PC-3 (cell line): ENCODE data around the gene LRRC63. TPM values are rescaled to one million over a fixed set of nuclear protein-coding genes. Genes with fewer than 3 reads are reported as not detected.
A peak's percentile ranks its signal among the peaks of the same experiment; 100 is the strongest.

Experiments
- ATAC-seq: fragments of 200-7000 bp; cut with Tn5 transposase; 2 replicates; pipeline ENCODE4 v1.9.1; 2020; ENCODE audit warnings: mild to moderate bottlenecking, moderate library complexity
- BruUV-seq: library from RNA; stranded (reverse); fragments of 400-500 nt; replicated peaks from 2 replicates; lab custom pipeline; 2021; lab: Mats Ljungman, UMichigan
- CTCF ChIA-PET: fragments of 300-600 bp; sonication (Branson Sonifier 250); formaldehyde crosslinking; loops from one replicate; lab custom pipeline; 2022; ENCODE audit warnings: antibody characterized with exemption; lab: Charles Lee
- POLR2A ChIA-PET: fragments of 300-600 bp; sonication (Branson Sonifier 250); formaldehyde crosslinking; loops from one replicate; lab custom pipeline; 2022; ENCODE audit warnings: antibody characterized with exemption; ENCODE audit not compliant: unreplicated experiment; lab: Charles Lee
- DNase-seq: peaks from one replicate; pipeline ENCODE4 v3.0.0-alpha.2; 2015
- H2AFZ ChIP-seq: fragments of 300-600 bp; sonication (generic); 2 replicates; pipeline ENCODE4 v1.6.0; 2016; ENCODE audit warnings: antibody characterized with exemption, low read length
- H3F3A ChIP-seq: fragments of 300-600 bp; sonication (generic); one replicate; pipeline ENCODE4 v1.6.0; 2017; ENCODE audit warnings: antibody characterized with exemption, low read length, control low read depth, mild to moderate bottlenecking; ENCODE audit not compliant: unreplicated experiment
- H3K27ac ChIP-seq: fragments of 300-600 bp; sonication (generic); 2 replicates; pipeline ENCODE4 v1.5.1; 2016; ENCODE audit warnings: mild to moderate bottlenecking, low read length
- H3K27me3 ChIP-seq: fragments of 300-600 bp; sonication (generic); 2 replicates; pipeline ENCODE4 v1.6.1; 2016; ENCODE audit warnings: low read length, mixed read lengths
- H3K36me3 ChIP-seq: fragments of 300-600 bp; sonication (generic); 2 replicates; pipeline ENCODE4 v1.6.1; 2016; ENCODE audit warnings: low read depth, mixed run types, low read length, mixed read lengths
- H3K4me1 ChIP-seq: fragments of 300-600 bp; sonication (generic); 2 replicates; pipeline ENCODE4 v1.5.1; 2016; ENCODE audit warnings: low read length; ENCODE audit not compliant: insufficient read depth
- H3K4me2 ChIP-seq: fragments of 300-600 bp; sonication (generic); 2 replicates; pipeline ENCODE4 v1.6.0; 2016; ENCODE audit warnings: low read length
- H3K4me3 ChIP-seq: fragments of 300-600 bp; sonication (generic); 2 replicates; pipeline ENCODE4 v1.5.1; 2016; ENCODE audit warnings: mild to moderate bottlenecking, low read length, mixed read lengths
- H3K79me2 ChIP-seq: fragments of 300-600 bp; sonication (generic); 2 replicates; pipeline ENCODE4 v1.6.1; 2017; ENCODE audit warnings: low read length, mixed read lengths
- H3K9ac ChIP-seq: fragments of 300-600 bp; sonication (generic); 2 replicates; pipeline ENCODE4 v1.6.0; 2016; ENCODE audit warnings: mild to moderate bottlenecking, low read length
- H3K9me2 ChIP-seq: fragments of 300-600 bp; sonication (generic); replicated peaks from 2 replicates; pipeline ENCODE4 v1.6.1; 2016; ENCODE audit warnings: mixed run types, low read length, mixed read lengths
- H3K9me3 ChIP-seq: fragments of 300-600 bp; sonication (generic); 2 replicates; pipeline ENCODE4 v1.6.1; 2016; ENCODE audit warnings: low read length, mixed read lengths
- H4K20me1 ChIP-seq: fragments of 300-600 bp; sonication (generic); 2 replicates; pipeline ENCODE4 v1.6.1; 2016; ENCODE audit warnings: low read length, mixed read lengths
- EZH2 ChIP-seq: fragments of 300-600 bp; sonication (generic); IDR thresholded peaks from one replicate; pipeline ENCODE4 v1.6.1; 2017; ENCODE audit warnings: antibody characterized with exemption, mild to moderate bottlenecking, low read length; ENCODE audit not compliant: unreplicated experiment
- EZH2phosphoT487 ChIP-seq: fragments of 300-600 bp; sonication (generic); IDR thresholded peaks from 2 replicates; pipeline ENCODE4 v1.6.1; 2018; ENCODE audit warnings: mild to moderate bottlenecking, antibody characterized with exemption, low read length, borderline replicate concordance
- intact Hi-C: fragments of 100-400 bp; cut with micrococcal nuclease; formaldehyde crosslinking; loops from 2 replicates; pipeline ENCODE4 v1.9.0; 2023
- total RNA-seq: library from RNA; depleted of rRNA; stranded (reverse); fragments of >200 nt; gene quantifications from 2 replicates; pipeline ENCODE4 v1.2.3, GENCODE V29; 2014
- TF ChIP-seq, protein P1 (sequence below): fragments of 300-600 bp; sonication (generic); conservative IDR thresholded peaks from 2 replicates; pipeline ENCODE4 v1.5.1; 2017; ENCODE audit warnings: antibody characterized with exemption, low read depth, mild to moderate bottlenecking, low read length

Gene LRRC63
- total RNA-seq, 1 experiment from 2014 or later, result 0.26 TPM

DNA sequence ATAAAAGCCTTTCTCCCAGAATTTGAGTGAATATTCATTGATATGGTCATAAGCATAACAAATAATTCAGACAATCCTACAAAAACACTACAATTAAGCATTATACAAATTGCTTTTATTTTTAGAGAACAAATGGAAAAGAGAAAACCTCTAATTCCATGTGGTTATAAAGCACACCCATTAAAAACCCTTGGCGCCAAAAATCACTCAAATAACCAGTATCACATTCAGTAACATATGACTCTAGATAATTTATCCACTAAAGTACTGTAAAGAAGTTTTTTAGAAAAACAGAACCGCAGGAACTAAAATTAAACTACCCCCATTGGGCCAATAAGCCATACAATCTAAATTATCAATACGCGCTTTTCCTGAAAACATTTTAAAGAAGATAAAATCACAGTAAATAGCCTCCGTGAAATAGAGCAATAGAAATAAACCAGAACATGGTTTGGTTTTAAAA lies 30.3 kb upstream of the LRRC63 start:
- Histone ChIP-seq H3F3A (no peaks in the 10 kb centered on the region), H3K4me2 (peak overlapping the region; percentile 94), H3K4me1 (0 out of 2 replicates have a peak, but pooled peaks cover 5% of the 10 kb centered on the region), H3K9me3 (no peaks in the 10 kb centered on the region), H2AFZ (peak overlapping the region; percentile 72), H3K4me3 (peak overlapping the region; percentile 91), H3K79me2 (peaks cover 54% of the 10 kb centered on the region), H3K27ac (peak overlapping the region; percentile 81), H3K36me3 (no peaks in the 10 kb centered on the region; the same call in 1 of the 2 replicates), H3K9me2 (no peaks in the 10 kb centered on the region), H3K9ac (peak overlapping the region; percentile 86), H3K27me3 (no peaks in the 10 kb centered on the region), H4K20me1 (peaks cover 3% of the 10 kb centered on the region; the same call in 1 of the 2 replicates)
- DNase-seq, result no peak
- ChIA-PET POLR2A (interaction anchor here (0.9 kb wide), 1 partner anchor 840 kb away, joined by 8 read pairs; no protein-coding TSS in a partner anchor), CTCF (no interaction called here)
- intact Hi-C loops, result loop anchor here (5.0 kb wide), 1 partner anchor 106 kb away; no protein-coding TSS in a partner anchor
- ATAC-seq, result no peak
- TF ChIP-seq, protein P1, sequence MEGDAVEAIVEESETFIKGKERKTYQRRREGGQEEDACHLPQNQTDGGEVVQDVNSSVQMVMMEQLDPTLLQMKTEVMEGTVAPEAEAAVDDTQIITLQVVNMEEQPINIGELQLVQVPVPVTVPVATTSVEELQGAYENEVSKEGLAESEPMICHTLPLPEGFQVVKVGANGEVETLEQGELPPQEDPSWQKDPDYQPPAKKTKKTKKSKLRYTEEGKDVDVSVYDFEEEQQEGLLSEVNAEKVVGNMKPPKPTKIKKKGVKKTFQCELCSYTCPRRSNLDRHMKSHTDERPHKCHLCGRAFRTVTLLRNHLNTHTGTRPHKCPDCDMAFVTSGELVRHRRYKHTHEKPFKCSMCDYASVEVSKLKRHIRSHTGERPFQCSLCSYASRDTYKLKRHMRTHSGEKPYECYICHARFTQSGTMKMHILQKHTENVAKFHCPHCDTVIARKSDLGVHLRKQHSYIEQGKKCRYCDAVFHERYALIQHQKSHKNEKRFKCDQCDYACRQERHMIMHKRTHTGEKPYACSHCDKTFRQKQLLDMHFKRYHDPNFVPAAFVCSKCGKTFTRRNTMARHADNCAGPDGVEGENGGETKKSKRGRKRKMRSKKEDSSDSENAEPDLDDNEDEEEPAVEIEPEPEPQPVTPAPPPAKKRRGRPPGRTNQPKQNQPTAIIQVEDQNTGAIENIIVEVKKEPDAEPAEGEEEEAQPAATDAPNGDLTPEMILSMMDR, result no peak
- no peak for TF ChIP-seq EZH2phosphoT487
- TSS peak; percentile 67 for BruUV-seq

DNA sequence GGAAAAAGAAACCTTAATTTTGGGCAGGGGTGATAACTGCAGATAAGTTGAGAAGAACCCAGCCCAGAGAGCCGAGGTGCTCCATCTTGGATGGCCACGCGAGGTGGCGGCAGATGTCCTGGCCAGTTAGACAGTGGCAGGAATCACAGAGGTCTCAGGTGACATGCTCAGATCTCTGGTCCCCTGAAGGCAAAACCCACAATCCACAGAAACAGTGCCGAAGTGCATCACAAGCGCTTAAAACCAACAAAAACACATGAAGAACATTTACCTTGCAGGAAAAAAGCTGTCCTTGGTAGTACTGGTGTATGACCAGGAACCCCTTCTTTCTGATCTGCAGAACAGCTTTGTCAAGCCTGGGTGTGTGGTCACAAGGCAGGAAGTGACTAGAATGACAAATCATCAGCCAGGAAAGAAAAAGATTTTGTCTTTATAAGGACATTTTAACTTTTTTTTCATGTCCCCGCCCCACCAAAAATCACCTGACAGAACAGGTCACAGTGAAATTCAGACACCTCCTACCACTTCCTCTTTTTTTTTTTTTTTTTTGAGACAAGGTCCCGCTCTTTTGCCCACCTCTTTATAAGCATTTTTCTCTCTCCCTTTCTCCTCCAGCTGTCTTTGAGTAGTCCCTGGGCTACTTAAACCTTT lies 29.8 kb upstream of the LRRC63 start, which contains the start of gene LCP1:
LCP1 (minus strand) TSS at position 338 of the 651 bp plus-strand sequence. CDS start 22,515 bp downstream, outside the sequence.
- no TSS peak for BruUV-seq
- Histone ChIP-seq H3K27ac (peak within 1 kb of the TSS; percentile 81), H3K4me3 (peak within 1 kb of the TSS; percentile 91), H3K9ac (peak within 1 kb of the TSS; percentile 86), H3K9me2 (no peaks in the 10 kb centered on the region), H3K4me1 (0 out of 2 replicates have a peak, but pooled peaks cover 5% of the 10 kb centered on the region), H3F3A (no peaks in the 10 kb centered on the region), H3K79me2 (peaks cover 48% of the 10 kb centered on the region), H3K36me3 (no peaks in the 10 kb centered on the region; the same call in 1 of the 2 replicates), H4K20me1 (peaks cover 3% of the 10 kb centered on the region; the same call in 1 of the 2 replicates), H2AFZ (peak within 1 kb of the TSS; percentile 72), H3K4me2 (peak within 1 kb of the TSS; percentile 94), H3K9me3 (no peaks in the 10 kb centered on the region), H3K27me3 (no peaks in the 10 kb centered on the region)
- DNase-seq (peak; percentile 83), ATAC-seq (peak; percentile 76)
- ChIA-PET CTCF (interaction anchor here (0.6 kb wide), 1 partner anchor 986 kb away, joined by 5 read pairs; no protein-coding TSS in a partner anchor), POLR2A (interaction anchor here (0.6 to 0.9 kb wide), 2 partner anchors 815 to 840 kb away, joined by 8 to 10 read pairs; no protein-coding TSS in a partner anchor)
- TF ChIP-seq EZH2phosphoT487 (no peak), EZH2 (no peak)
- TF ChIP-seq, protein P1, result no peak
- intact Hi-C loops, result loop anchor here (5.0 kb wide), 1 partner anchor 105 kb away; no protein-coding TSS in a partner anchor
